Measurements from ENCODE around the gene SNN.

Gene SNN

GRCh38 chr16:11667824-11668622 is at the start of gene SNN:
Gene SNN, plus strand, starts transcription at chr16:11668455. Its CDS starts 7,605 bp downstream, at chr16:11676060.
- DNase-seq (ENCODE audit: low read depth, low spot score), result peak; percentile 54

- no peak for DNase-seq (ENCODE audit: low read depth, low spot score)
Measured at GRCh38 chr16:11619327-11619851, 48.9 kb upstream of the SNN start.

DNA sequence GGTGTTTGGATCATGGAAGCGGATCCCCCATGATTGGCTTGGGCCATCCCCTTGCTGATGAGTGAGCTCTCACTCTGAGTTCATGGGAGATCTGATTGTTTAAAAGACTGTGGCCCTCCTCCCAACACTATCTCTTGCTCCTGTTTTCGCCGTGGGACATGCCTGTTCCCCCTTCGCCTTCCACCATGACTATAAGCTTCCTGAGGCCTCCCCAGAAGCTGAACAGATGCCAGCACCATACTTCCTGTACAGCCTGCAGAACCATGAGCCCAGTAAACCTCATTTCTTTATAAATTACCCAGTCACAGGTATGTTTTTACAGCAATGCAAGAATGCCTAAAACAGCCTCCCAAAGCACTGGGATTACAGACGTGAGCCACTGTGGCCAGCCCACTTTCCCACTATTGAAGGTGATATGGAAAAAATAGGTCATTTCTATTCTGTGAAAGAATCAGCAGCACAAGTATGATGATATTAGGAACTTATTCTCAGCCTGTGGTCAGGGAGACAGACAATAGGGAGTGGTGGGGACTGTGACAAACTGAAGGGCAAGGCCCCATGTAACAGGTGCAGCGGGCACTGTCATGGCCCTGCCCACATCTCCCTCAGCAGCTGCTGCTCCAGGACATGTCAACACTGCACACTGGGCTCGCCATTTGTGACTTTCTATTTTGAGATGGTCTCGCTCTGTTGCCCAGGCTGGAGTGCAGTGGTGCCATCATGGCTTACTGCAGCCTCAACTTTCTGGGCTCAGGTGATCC is 47.8 kb upstream of the SNN start:
- no peak for DNase-seq (ENCODE audit: low read depth, low spot score)

DNA sequence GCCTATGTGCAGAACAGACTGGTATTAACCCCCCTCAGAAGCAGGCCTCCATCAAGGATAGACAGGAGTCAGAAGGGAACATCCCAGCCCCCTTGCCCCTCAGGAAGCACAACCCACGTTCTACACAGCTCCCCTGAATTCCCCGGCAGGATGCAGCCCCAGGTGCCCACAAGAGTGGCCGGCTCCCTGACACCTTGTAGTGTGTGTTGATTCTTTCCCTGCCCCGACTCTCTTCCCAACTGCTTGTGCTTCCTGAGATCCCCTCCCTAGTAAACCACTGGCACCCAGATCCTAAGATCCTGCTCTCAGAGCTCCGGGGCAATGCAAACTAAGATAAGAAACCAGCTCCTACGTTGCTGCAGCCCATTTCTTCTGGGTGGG is 46.7 kb upstream of the SNN start:
- no peak for DNase-seq (ENCODE audit: low read depth, low spot score)

DNA sequence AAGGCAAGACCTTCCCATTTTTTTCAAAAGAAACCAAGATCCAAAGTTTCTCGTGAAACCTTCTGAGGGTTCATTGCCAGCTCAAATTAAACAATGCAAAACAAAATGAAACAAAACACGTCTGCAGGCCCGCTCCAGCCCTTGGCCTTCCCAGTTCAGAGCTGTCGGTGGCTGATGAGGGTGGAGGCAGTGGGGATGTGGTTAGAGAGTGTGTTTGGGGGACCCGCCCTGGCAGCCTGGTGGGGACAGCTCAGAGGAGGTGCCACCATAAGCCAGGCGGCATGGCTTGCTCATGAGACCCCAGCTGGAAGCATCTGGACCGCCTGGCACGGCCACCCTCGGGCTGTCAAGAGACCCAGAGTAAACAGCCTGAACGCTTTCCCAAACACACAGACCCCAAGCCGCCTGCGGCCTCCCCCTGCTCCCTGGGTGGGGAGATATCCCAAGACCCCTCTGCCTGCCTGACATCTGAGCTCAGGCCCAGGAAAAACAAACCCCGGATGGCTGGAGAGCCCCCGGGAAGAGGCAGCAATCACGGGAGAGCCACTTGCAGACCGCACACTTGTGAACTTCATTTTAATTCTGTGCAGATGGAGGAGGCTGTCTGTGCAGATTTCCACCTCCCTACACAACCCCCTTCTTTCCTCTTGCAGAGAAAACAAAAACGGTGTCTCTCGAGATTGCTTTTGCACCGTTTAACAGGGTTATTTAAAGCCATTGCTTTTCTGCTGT is 46.2 kb upstream of the SNN start:
- DNase-seq (ENCODE audit: low read depth, low spot score), result no peak

- DNase-seq (ENCODE audit: low read depth, low spot score), result no peak
Measured at GRCh38 chr16:11624205-11624604, 44.0 kb upstream of the SNN start.

GRCh38 chr16:11624636-11625607 is 43.3 kb upstream of the SNN start:
- no peak for DNase-seq (ENCODE audit: low read depth, low spot score)

DNA sequence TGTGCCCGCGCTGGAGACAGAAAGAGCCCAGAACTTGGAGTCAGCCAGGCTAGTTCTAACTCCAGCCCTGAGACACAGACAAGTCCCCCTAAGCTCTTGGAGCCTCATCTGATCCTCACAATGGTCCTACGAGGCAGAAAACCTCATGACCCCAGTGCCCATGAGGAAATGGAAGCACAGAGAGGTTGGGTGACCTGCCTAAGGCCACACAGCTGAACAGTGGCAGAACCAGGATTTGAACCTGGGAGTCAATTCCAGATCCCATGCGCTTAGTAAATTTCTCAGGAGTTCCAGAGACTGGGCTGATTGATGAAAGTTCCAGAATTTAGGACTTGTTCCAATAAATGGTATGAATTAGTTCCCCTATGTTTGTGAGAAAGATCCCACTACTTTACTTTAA is 42.5 kb upstream of the SNN start:
- no peak for DNase-seq (ENCODE audit: low read depth, low spot score)

- DNase-seq (ENCODE audit: low read depth, low spot score), result no peak
Measured at GRCh38 chr16:11626657-11627291, 41.5 kb upstream of the SNN start.

DNA sequence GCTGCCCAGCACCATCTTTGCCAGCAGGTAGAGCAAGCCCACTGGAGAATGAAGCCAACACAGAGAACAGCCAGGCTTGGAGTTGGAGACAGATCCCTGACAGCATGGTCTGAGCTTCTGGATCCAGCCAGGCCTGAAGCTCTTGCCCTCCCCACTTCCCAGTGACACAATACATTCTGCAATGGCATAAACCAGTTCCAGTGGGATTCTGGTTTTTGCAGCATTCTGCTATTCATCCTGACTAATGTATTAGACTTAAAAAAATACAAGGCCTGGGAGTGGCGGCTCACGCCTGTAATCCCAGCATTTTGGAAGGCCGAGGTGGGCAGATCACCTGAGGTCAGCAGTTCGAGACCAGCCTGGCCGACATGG is 41.0 kb upstream of the SNN start:
- DNase-seq (ENCODE audit: low read depth, low spot score), result no peak

DNA sequence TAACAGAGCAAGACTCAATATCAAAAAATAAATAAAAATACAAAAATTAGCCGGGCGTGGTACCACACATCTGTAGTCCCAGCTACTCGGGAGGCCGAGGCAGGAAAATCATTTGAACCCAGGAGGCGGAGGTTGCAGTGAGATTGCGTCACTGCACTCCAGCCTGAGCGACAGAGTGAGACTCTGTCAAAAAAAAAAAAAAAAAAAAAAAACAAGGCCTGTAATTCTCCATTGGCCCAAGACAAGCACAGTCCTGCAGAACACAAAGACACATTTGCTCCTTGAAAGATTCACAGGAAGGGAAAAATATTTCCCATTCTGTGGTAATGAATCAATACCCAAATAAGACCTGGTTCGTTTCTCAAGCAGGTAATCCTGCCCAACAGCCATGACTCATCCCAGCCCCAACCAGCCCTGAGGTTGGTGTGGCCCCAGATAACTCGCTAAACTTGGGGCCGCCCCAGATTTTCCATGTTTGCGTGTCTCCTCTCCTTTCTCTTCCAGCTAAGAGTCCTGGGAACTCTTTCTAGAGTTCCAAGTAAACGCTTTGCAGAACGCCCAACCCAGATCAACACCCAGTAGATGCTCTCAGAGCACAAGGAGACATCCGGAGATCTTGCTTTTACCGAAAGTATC is 40.3 kb upstream of the SNN start:
- DNase-seq (ENCODE audit: low read depth, low spot score), result no peak

DNA sequence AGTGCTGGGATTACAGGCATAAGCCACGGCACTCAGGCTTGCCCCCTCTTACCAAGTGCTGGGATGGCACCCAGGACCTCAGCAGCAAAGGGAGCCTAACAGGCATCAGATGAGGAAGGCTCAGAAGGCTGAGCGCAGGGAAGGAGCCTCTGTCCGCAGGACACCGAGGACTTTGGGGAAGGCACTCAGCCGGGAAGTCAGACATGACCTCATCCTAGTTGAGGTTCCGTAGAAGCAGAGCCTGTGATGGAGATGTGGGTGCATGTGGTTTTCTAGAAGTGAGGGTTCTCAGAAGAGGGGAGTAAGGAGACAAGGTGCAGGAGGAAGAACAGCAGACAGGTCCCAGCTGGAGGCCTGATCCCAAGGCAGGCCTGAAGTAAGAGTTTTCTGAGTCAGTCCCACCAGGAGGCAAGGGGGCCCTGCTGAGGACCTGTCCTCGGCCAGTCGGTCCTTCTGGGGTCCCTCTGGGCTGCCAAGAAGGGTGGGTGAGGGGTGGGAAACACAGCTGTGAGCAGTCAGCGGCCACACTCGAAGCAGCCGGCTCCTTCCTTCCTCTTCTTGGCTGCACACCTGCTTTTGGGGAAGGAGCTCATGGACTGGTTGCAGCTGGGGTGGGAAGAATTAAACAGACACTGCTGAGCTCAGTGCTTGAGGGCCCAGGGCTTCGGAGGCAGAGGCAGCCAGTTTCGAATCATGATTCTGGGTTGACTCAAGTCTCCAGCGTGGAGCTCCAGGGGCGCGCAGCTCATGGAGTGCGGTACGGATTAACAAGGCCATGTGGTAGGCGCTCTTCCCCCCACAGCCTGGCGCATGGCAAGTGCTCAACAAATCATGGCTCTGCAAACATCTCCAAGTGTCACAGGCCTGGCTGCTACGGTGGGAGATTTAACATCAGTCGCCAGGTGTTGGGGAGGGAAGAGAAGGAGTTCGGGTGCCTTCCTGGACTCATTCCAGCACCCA is 38.9 kb upstream of the SNN start:
- no peak for DNase-seq (ENCODE audit: low read depth, low spot score)

GRCh38 chr16:11630046-11630767 is 38.0 kb upstream of the SNN start:
- DNase-seq (ENCODE audit: low read depth, low spot score), result no peak

DNA sequence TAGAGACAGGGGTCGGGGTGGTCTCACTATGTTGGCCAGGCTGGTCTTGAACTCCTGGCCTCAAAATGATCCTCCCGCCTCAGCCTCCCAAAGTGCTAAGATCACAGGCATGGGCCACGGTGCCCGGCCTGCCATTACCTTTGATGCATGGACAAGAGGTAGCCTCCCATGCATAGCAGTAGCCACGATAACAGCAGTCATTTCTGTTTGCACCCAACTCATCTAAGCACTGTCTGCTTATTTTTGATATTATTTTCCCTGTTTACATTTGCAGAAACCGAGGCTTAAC is 37.5 kb upstream of the SNN start:
- no peak for DNase-seq (ENCODE audit: low read depth, low spot score)

GRCh38 chr16:11631214-11631613 is 37.0 kb upstream of the SNN start:
- no peak for DNase-seq (ENCODE audit: low read depth, low spot score)

DNA sequence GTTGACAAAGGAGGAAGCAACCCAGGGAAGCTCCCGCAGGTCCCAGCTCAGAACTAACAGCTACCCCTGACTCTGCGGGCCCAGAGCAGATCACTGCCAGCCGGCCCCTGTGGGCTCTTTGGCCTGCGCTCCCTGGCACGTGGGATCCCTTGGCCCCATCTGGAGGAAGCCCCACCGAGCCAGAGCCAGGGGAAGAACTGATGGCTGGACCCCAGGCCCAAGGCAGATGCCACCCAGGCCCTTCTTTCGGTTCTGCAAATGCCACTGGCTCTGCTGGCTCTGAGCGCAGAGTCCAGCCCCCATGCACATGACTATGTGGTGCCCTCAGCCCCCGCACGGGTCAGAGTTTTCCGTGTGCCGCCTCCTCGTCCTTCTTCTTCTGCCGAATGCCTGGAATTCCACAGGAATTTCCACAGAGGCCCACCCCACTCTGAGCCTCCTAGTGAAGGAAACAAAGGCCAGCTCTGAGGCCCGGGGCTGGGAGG is 35.8 kb upstream of the SNN start:
- no peak for DNase-seq (ENCODE audit: low read depth, low spot score)

DNA sequence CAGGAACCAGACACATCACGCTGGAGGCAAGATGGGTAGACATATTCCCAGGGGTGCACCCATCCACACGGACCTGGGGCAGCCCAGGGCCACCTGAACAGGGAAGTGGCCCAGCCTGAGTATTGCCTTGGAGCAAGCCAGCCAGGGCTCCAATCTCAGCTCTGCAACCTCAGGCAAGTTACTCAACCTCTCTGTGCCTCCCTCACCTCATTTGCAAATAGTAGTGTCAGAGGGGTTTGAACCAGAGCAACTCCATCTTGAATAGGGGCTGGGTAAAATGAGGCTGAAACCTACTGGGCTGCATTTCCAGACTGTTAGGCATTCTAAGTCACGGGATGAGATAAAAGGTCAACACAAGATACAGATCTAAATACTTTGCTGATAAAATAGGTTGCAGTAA is 35.1 kb upstream of the SNN start:
- no peak for DNase-seq (ENCODE audit: low read depth, low spot score)

- no peak for DNase-seq (ENCODE audit: low read depth, low spot score)
Measured at GRCh38 chr16:11634312-11634711, 33.9 kb upstream of the SNN start.
